HG03457 (cell line): Measurements from ENCODE around the gene TSTD2.
A peak's percentile ranks its signal among the peaks of the same experiment; 100 is the strongest.
"Not testable (repeated sequence)": the region's sequence is repeated elsewhere in the genome, so short reads cannot be mapped to it uniquely, and the experiment has no call there.

ENCODE experiments used
- ATAC-seq: cut with Tn5 transposase; IDR thresholded peaks from one replicate; pipeline ENCODE4 v1.9.1; 2021; ENCODE audit warnings: moderate number of reproducible peaks; ENCODE audit not compliant: unreplicated experiment

Gene TSTD2

GRCh38 chr9:97632248-97632984 lies 752 bp downstream of the TSTD2 start:
- ATAC-seq, result peak; percentile 11

GRCh38 chr9:97630591-97630990 lies 2.6 kb downstream of the TSTD2 start:
- no peak for ATAC-seq

GRCh38 chr9:97629156-97629555 lies 4.0 kb downstream of the TSTD2 start:
- no peak for ATAC-seq

- no peak for ATAC-seq
These were observed 4.5 kb downstream of the TSTD2 start for GRCh38 chr9:97628668-97629067.

GRCh38 chr9:97627624-97628023 lies 5.5 kb downstream of the TSTD2 start:
- ATAC-seq, result no peak

- ATAC-seq, result no peak
These were observed 7.5 kb downstream of the TSTD2 start for GRCh38 chr9:97625620-97626019.

- ATAC-seq, result no peak
These were observed 9.2 kb downstream of the TSTD2 start for GRCh38 chr9:97623946-97624345.

- not testable (repeated sequence) for ATAC-seq
These were observed 10.7 kb downstream of the TSTD2 start for GRCh38 chr9:97622483-97622882.

- ATAC-seq, result not testable (repeated sequence)
These were observed 13.1 kb downstream of the TSTD2 start for GRCh38 chr9:97620063-97620462.

- no peak for ATAC-seq
These were observed 15.2 kb downstream of the TSTD2 start for GRCh38 chr9:97617939-97618416.

- no peak for ATAC-seq
These were observed 17.6 kb downstream of the TSTD2 start for GRCh38 chr9:97615439-97616072.

GRCh38 chr9:97604901-97605645 lies 28.1 kb downstream of the TSTD2 start:
- ATAC-seq, result no peak

- no peak for ATAC-seq
These were observed 30.7 kb downstream of the TSTD2 start for GRCh38 chr9:97602430-97602829.

- ATAC-seq, result no peak
These were observed 31.8 kb downstream of the TSTD2 start for GRCh38 chr9:97601228-97601898.

GRCh38 chr9:97600531-97601227 lies 32.5 kb downstream of the TSTD2 start:
- ATAC-seq, result no peak

- no peak for ATAC-seq
These were observed 33.8 kb downstream of the TSTD2 start for GRCh38 chr9:97599314-97599846.

GRCh38 chr9:97598461-97599288 lies 34.5 kb downstream of the TSTD2 start:
- peak; percentile 75 for ATAC-seq

GRCh38 chr9:97596906-97597305 lies 36.3 kb downstream of the TSTD2 start:
- no peak for ATAC-seq

GRCh38 chr9:97594381-97594921 lies 38.7 kb downstream of the TSTD2 start:
- no peak for ATAC-seq
